Mucosa of descending colon (tissue), 3 donors: Measurements from ENCODE around the gene NRG3. TPM values are rescaled to one million over a fixed set of nuclear protein-coding genes. Genes with fewer than 3 reads are reported as not detected.

ENCODE experiments used
- ATAC-seq: fragments of 200-7000 bp; cut with Tn5 transposase; one replicate; pipeline ENCODE4 v1.9.1; 2020; ENCODE audit warnings: mild to moderate bottlenecking, moderate library complexity
- DNase-seq, 3 donors: peaks; one replicate each; pipeline ENCODE4 v3.0.0-alpha.2; 2020
- H3K36me3 ChIP-seq: fragments of 200-600 bp; one replicate; pipeline ENCODE4 v1.8.0; 2021; ENCODE audit warnings: low read depth, mild to moderate bottlenecking
- H3K4me1 ChIP-seq: fragments of 200-600 bp; one replicate; pipeline ENCODE4 v1.8.0; 2021; ENCODE audit warnings: low read depth, mild to moderate bottlenecking
- H3K4me3 ChIP-seq: fragments of 200-600 bp; one replicate; pipeline ENCODE4 v1.8.0; 2021; ENCODE audit warnings: mild to moderate bottlenecking
- H3K9me3 ChIP-seq: fragments of 200-600 bp; one replicate; pipeline ENCODE4 v1.8.0; 2021; ENCODE audit warnings: mild to moderate bottlenecking
- intact Hi-C, 2 donors: fragments of 100-400 bp; cut with DNase I in 1 of 2; cut with micrococcal nuclease in 1 of 2; formaldehyde crosslinking; loops; one replicate each; pipeline versions ENCODE4 v1.11.0 to v1.11.1; 2022; cut with DNase I, micrococcal nuclease
- total RNA-seq, 3 donors: library from RNA; stranded (reverse); fragmentation: NEBNext Ultra II Directional in 2 of 3; extraction: Animal tissue kit (Norgen Biotek cat#: 25700) in 2 of 3; gene quantifications; one replicate each; pipeline versions ENCODE4 v1.2.1 to v1.2.4, GENCODE V29; 2021 to 2023
- TF ChIP-seq, protein P1 (sequence below): fragments of 200-600 bp; IDR thresholded peaks from one replicate; pipeline ENCODE4 v1.8.0; 2022; ENCODE audit warnings: antibody characterized with exemption, mild to moderate bottlenecking
- donor health status: DM: no; HTN: no; CAD: no; lungs with moderate emphysema.
- donor health status: DM: no; HTN: no; CAD: no.
- donor health status: DM: no; HTN: yes; CAD: no.

NRG3 gene
- total RNA-seq, 3 donors from 2014 or later = 0.12 to 0.73 (median 0.23) TPM

DNA sequence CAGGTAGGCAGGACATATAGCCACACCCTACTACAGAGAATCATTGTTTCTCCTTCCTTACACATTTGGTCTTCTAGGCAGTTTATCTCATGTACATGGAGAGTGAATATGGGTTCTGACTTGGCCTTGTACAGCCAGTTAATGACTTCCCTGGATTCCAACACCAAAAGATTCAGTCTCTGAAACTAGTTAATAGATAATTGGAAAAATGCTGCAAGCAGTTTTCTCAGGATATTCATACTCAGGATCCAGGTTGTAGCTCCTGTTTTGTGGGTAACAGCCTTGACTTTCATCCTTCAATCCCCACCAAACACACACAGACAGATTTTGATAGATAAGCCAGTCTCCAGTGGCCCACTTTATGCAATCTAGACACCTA is 690.2 kb downstream of the NRG3 start:
- DNase-seq (no peak), ATAC-seq (no peak)
- H3K9me3 ChIP-seq = no peaks in the 10 kb centered on the region
- H3K36me3 ChIP-seq = no peaks in the 10 kb centered on the region
- TF ChIP-seq, protein P1, sequence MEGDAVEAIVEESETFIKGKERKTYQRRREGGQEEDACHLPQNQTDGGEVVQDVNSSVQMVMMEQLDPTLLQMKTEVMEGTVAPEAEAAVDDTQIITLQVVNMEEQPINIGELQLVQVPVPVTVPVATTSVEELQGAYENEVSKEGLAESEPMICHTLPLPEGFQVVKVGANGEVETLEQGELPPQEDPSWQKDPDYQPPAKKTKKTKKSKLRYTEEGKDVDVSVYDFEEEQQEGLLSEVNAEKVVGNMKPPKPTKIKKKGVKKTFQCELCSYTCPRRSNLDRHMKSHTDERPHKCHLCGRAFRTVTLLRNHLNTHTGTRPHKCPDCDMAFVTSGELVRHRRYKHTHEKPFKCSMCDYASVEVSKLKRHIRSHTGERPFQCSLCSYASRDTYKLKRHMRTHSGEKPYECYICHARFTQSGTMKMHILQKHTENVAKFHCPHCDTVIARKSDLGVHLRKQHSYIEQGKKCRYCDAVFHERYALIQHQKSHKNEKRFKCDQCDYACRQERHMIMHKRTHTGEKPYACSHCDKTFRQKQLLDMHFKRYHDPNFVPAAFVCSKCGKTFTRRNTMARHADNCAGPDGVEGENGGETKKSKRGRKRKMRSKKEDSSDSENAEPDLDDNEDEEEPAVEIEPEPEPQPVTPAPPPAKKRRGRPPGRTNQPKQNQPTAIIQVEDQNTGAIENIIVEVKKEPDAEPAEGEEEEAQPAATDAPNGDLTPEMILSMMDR = no peak
- intact Hi-C loops = no loop called here
- no peak overlapping the region for H3K4me3 ChIP-seq
- H3K4me1 ChIP-seq = no peaks in the 10 kb centered on the region

DNA sequence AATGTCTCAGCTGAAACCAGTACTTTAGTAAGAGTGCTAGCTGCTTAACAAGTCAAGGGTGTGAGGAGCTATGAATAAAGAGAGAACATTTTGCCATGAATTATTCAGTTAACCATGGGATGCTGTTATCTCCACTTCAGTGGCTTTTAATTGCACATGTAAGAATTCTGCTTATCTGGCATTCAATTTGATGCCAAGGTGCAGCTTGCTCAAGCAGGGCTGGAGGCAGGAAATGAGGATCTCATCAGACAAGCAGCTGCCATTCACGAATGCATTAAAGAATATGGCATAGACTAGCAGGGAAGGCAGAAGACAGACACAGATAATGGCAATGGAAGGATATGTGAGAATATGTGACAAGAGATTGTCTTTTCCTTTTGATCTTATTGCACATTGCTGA is 697.8 kb downstream of the NRG3 start:
- Histone ChIP-seq H3K4me3 (no peak overlapping the region), H3K36me3 (no peaks in the 10 kb centered on the region), H3K9me3 (no peaks in the 10 kb centered on the region), H3K4me1 (no peaks in the 10 kb centered on the region)
- intact Hi-C loops = no loop called here
- ATAC-seq (no peak), DNase-seq (no peak)
- TF ChIP-seq, protein P1 = no peak

DNA sequence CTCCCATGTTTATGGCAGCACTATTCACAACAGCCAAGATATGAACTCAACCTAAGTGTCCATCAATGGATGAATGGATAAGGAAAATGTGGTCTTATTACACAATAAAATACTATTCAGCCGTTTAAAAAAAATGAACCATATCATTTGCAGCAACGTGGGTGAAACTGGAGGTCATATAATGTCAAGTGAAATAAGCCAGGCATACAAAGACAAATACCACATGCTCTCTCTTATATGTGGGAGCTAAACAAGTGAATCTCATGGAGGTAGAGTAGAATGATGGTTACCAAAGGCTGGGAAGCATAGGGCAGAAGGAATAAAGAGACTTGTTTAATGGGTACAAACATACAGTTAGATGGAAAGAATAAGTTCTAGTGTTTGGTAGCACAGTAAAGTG is 699.1 kb downstream of the NRG3 start:
- intact Hi-C loops = no loop called here
- H3K4me3 ChIP-seq = no peak overlapping the region
- TF ChIP-seq, protein P1 = no peak
- no peaks in the 10 kb centered on the region for H3K36me3 ChIP-seq
- no peaks in the 10 kb centered on the region for H3K9me3 ChIP-seq
- DNase-seq (no peak), ATAC-seq (no peak)
- H3K4me1 ChIP-seq = no peaks in the 10 kb centered on the region

DNA sequence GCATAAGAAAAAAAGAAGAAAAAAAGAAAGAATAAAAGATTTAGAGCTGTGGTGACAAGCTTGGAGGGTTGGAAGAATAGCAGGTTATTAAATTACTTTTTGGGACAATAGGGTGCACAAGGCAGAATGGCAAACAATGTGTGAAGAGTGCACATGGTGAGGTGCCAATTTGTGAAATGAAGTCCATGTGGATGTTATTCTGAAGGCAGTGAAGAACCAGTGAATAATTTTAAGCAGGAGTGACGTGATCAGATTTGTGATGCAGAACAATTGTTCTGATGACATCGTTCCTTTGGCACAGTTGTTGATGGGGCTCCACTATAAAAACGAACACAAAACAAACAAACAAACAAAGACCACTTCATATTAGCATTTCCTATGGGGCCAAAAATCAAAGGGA is 700.3 kb downstream of the NRG3 start:
- no peaks in the 10 kb centered on the region for H3K9me3 ChIP-seq
- intact Hi-C loops = no loop called here

DNA sequence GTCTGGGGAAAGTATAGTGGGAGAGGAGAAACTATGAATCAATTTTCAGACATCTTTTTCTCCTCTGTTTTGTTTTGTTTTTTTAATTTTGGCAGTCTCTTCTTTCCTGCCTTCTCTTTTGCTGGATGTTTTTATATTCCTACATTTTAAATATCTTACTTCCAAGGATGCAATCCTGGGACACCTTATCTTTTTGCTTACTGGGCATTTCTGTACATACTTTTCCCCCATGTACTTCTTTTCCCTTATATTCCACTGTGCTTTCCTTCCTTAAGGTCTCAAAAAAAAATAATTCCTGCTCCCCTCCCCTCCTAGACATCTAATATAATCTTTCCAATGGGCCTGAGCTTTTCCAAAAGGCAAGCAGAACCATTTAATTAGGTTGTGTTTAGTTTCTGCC is 701.1 kb downstream of the NRG3 start:
- DNase-seq (no peak), ATAC-seq (no peak)
- no peaks in the 10 kb centered on the region for H3K36me3 ChIP-seq
- no peaks in the 10 kb centered on the region for H3K4me1 ChIP-seq
- no peaks in the 10 kb centered on the region for H3K9me3 ChIP-seq
- TF ChIP-seq, protein P1 = no peak
- H3K4me3 ChIP-seq = no peak overlapping the region
- intact Hi-C loops = no loop called here

More for the DNA sequence above, 700.3 kb downstream of the NRG3 start:
- Histone ChIP-seq H3K36me3 (no peaks in the 10 kb centered on the region), H3K4me1 (no peaks in the 10 kb centered on the region), H3K4me3 (no peak overlapping the region)
- TF ChIP-seq, protein P1 = no peak
- DNase-seq = no peak
- no peak for ATAC-seq

DNA sequence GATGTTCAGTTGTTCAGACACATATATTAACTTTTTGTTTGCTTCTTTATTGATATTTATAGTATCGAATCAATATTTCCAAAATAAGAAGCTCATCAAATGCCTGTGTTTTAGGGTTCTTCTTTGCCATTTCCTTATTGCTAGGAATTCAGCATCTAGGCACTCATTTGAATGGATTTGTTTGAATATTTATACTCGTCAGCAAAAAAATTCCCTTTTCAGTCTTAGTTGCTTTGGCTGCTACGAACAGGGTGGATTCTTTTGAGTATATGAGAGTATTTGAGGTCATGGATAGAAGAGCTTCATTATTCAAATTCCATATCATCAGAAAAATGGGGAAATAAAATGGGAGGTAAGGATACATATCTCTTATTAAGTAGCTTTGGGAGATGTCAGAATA is 706.9 kb downstream of the NRG3 start:
- DNase-seq (no peak), ATAC-seq (no peak)
- Histone ChIP-seq H3K36me3 (no peaks in the 10 kb centered on the region), H3K4me3 (no peak overlapping the region), H3K4me1 (no peaks in the 10 kb centered on the region), H3K9me3 (no peaks in the 10 kb centered on the region)
- TF ChIP-seq, protein P1 = no peak
- intact Hi-C loops = no loop called here
